ENCODE results near the gene SUPT4H1. TPM values are rescaled to one million over a fixed set of nuclear protein-coding genes. Genes with fewer than 3 reads are reported as not detected.

Gene SUPT4H1
- total RNA-seq, 1 donor from 2014 or later: 82.1 TPM

DNA sequence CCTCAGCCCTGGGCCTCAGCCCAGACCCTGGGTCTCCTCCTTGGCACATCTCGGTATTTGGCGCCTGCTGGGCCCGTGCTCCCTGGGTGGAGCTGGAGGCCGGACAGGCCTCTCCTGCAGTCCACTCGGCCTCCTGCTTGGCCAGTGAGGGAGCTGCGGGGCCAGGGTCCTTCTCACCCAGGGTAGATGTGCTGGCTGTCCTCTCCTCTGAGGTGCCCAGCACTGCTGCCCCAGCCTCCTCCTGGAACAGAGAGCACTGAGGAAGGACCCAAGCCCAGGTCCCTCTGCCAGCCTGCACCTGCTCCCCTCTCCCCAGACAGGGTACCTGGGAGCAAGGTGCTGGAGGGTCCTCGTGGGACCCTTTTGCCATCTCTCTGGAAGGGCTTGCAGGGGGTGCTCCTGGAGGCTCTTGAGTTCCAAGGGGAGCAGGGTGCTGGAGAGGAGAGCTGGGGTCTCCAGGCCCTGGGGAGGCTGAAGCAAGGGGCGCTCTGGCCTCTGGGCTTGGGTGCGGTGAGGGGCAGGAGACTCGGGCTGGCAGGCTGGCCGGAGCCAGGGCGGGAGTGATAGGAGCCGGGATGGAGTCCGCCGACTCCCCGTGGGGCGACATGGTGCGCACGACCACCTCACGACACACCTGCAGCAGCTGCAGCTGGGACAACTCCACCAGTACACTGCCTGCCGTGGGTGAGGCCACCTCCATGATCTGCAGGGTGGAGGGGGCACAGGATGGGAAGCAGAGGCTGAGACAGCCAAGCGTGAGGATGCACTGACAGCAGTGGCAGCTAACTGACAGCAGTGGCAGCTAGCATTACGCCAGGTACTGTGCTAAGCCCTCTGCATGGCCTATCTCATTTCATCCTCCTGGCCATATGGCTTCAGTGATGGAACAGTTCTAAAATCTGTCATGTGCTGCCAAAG lies 41.2 kb downstream of the SUPT4H1 start:
- peak; percentile 8 for DNase-seq
- H3K36me3 Mint-ChIP-seq (ENCODE audit: unreplicated experiment): peaks cover 4% of the 10 kb centered on the region
- H3K27ac Mint-ChIP-seq (ENCODE audit: unreplicated experiment): no peak overlapping the region
- TF ChIP-seq, protein P1, sequence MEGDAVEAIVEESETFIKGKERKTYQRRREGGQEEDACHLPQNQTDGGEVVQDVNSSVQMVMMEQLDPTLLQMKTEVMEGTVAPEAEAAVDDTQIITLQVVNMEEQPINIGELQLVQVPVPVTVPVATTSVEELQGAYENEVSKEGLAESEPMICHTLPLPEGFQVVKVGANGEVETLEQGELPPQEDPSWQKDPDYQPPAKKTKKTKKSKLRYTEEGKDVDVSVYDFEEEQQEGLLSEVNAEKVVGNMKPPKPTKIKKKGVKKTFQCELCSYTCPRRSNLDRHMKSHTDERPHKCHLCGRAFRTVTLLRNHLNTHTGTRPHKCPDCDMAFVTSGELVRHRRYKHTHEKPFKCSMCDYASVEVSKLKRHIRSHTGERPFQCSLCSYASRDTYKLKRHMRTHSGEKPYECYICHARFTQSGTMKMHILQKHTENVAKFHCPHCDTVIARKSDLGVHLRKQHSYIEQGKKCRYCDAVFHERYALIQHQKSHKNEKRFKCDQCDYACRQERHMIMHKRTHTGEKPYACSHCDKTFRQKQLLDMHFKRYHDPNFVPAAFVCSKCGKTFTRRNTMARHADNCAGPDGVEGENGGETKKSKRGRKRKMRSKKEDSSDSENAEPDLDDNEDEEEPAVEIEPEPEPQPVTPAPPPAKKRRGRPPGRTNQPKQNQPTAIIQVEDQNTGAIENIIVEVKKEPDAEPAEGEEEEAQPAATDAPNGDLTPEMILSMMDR (IDR thresholded peaks at IDR 0.05; ENCODE audit: partially characterized antibody, unreplicated experiment): no peak
- peaks cover 11% of the 10 kb centered on the region for H3K4me1 Mint-ChIP-seq (ENCODE audit: low read depth, unreplicated experiment)
- H3K27me3 Mint-ChIP-seq (ENCODE audit: unreplicated experiment): peaks cover 4% of the 10 kb centered on the region
- H3K4me3 Mint-ChIP-seq (ENCODE audit: unreplicated experiment): no peak overlapping the region
- no peaks in the 10 kb centered on the region for H3K9me3 Mint-ChIP-seq (ENCODE audit: unreplicated experiment)

DNA sequence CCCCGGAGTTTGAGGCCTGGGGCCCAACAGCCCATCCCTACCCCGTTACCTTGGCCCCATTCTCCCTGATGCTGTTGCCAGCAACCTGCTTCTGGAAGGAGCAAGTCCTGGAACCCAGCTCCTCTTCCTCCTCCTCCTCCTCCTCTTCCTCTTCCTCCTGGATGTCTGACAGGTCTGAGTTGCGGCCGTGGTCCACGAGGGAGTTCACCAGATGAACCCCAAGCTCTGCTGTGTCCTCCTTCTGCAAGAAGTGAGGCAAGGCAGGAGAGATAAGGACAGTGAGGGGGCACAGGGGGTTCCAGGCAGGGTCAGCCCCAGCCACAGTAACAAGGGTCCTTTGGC lies 42.1 kb downstream of the SUPT4H1 start:
- peaks cover 4% of the 10 kb centered on the region for H3K27me3 Mint-ChIP-seq (ENCODE audit: unreplicated experiment)
- H3K4me3 Mint-ChIP-seq (ENCODE audit: unreplicated experiment): no peak overlapping the region
- TF ChIP-seq, protein P1 (IDR thresholded peaks at IDR 0.05; ENCODE audit: partially characterized antibody, unreplicated experiment): no peak
- H3K27ac Mint-ChIP-seq (ENCODE audit: unreplicated experiment): no peak overlapping the region
- peaks cover 4% of the 10 kb centered on the region for H3K36me3 Mint-ChIP-seq (ENCODE audit: unreplicated experiment)
- no peaks in the 10 kb centered on the region for H3K9me3 Mint-ChIP-seq (ENCODE audit: unreplicated experiment)
- no peak for DNase-seq
- peaks cover 11% of the 10 kb centered on the region for H3K4me1 Mint-ChIP-seq (ENCODE audit: low read depth, unreplicated experiment)

DNA sequence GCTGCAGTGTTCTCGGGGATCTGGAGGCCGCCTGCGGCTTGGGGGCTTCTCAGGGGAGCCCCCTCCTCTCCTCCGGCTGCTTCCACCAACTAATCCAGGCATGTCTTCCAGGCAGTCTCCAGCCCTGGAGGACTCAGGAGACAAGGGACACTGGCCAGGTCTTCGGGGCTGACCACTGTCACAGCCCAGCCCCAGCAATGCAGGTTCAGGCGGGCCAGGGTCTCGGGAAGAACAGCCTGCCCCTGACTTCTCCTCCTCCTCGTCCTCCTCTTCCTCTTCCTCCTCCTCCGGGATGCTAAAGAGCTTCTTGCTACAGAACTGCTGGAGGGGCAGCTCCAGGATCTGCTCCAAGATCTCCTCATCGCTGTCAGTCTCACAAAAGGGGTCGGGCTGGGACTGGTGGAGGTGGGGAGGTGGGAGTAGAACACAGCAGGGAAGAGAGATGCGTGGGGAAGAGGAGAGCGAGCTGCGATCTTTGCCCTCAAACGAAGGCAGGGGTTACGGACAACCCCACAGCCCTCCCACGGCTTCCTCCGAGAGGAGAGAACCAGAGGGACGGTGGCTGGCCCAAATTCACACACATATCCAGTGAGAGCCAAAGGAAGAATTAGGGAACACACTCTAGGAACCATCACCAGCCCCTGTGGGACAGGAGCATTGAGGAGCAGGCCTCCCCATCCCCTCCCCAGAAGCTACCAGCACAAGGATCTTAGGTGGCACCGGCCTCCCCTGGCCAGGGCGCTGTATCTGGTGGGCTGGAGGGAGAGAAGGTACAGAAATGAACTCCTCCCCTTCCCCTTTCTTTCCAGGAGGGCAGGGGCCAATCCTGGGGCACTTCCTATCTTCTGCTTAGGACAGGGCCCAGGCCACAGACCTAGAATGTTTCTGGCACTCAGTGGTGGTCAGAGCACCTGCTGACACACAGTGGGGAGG lies 42.8 kb downstream of the SUPT4H1 start:
- H3K4me1 Mint-ChIP-seq (ENCODE audit: low read depth, unreplicated experiment): peaks cover 11% of the 10 kb centered on the region
- H3K36me3 Mint-ChIP-seq (ENCODE audit: unreplicated experiment): peaks cover 4% of the 10 kb centered on the region
- DNase-seq: peak; percentile 10
- no peaks in the 10 kb centered on the region for H3K9me3 Mint-ChIP-seq (ENCODE audit: unreplicated experiment)
- peaks cover 4% of the 10 kb centered on the region for H3K27me3 Mint-ChIP-seq (ENCODE audit: unreplicated experiment)
- no peak overlapping the region for H3K27ac Mint-ChIP-seq (ENCODE audit: unreplicated experiment)
- H3K4me3 Mint-ChIP-seq (ENCODE audit: unreplicated experiment): no peak overlapping the region
- TF ChIP-seq, protein P1 (IDR thresholded peaks at IDR 0.05; ENCODE audit: partially characterized antibody, unreplicated experiment): no peak

DNA sequence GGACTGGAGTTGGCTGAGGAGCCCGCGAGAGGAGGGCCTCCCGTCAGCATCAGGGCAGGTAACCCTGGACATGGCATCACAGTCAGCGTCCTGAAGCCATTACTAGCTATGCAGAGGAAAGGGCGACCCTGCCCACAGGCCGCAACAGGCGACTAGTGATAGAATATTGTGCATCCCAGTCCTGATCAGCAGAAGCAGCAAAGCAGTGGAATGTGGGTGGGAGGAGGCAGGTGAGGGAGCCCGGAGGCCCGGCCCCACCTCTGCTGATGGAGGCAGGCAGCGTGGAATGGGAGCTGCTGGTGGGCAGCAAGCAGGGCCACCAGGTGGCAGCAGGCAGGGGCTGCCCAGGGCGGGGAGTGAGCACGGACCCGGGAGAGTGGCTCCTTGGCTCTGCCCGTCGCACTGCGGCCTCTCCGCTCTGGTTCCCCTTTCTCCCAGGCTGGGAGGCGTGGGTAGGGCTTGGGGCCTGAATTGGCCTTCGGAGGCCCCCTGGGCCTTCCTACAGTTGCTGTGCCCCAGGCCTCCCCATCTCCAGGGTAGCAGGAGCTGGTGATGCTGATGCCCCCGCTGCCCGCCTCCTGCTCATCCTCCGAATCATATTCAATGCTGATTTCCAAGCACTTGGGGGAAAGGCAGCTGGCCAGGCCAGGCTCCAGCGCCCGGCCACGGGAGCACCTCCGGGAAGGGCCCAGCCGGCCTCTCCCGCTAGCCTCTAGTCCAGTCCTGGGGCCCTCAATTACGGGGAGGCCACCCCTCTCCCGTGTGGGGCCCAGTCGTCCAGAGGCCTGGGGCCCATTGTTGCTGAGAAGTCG lies 43.6 kb downstream of the SUPT4H1 start:
- TF ChIP-seq, protein P1 (IDR thresholded peaks at IDR 0.05; ENCODE audit: partially characterized antibody, unreplicated experiment): no peak

More for the DNA sequence above, 43.6 kb downstream of the SUPT4H1 start:
- no peak overlapping the region for H3K4me3 Mint-ChIP-seq (ENCODE audit: unreplicated experiment)
- H3K36me3 Mint-ChIP-seq (ENCODE audit: unreplicated experiment): peaks cover 4% of the 10 kb centered on the region
- no peaks in the 10 kb centered on the region for H3K9me3 Mint-ChIP-seq (ENCODE audit: unreplicated experiment)
- H3K27ac Mint-ChIP-seq (ENCODE audit: unreplicated experiment): no peak overlapping the region
- H3K27me3 Mint-ChIP-seq (ENCODE audit: unreplicated experiment): peaks cover 4% of the 10 kb centered on the region
- H3K4me1 Mint-ChIP-seq (ENCODE audit: low read depth, unreplicated experiment): peaks cover 9% of the 10 kb centered on the region
- DNase-seq: peak; percentile 51

All from glutamatergic neuron (in vitro differentiated cells).